SK-N-MC (cell line): ENCODE measurements around the gene GNA14.

ENCODE experiments used
- EZH2 ChIP-seq: fragments of 200-600 bp; sonication (generic); IDR thresholded peaks from one replicate; pipeline ENCODE4 v1.6.1; 2017; ENCODE audit warnings: antibody characterized with exemption
- FOXP2 ChIP-seq: optimal IDR thresholded peaks from 2 replicates; pipeline ENCODE3; 2011; ENCODE audit warnings: mild to moderate bottlenecking, moderate library complexity; ENCODE audit not compliant: insufficient read depth; ENCODE audit errors: extremely low read length, control extremely low read depth
- POLR2AphosphoS5 ChIP-seq: IDR thresholded peaks from 2 replicates; pipeline ENCODE4 v1.6.1; 2012; ENCODE audit warnings: mild to moderate bottlenecking, low read depth, low read length, borderline replicate concordance

DNA sequence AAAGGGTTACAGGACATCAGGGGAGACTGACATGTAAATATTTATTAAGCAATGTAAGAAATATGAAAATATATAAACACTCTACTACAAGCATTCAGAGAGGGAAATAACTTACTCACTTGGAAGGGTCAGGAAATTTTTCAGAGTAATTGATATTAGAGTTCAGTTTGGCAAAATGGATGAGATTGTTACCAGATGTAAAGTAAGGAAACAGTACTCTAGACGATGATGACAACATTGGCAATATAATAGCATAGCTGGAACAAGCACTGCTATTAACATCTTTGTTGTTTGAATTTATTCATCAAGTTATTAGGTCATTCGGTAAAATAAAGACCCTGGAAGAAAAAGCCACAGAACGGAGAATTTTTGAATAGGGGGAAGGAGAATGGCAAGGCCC is 49.1 kb downstream of the GNA14 start:
- no peak for TF ChIP-seq POLR2AphosphoS5
- no peak for TF ChIP-seq EZH2
- no peak for TF ChIP-seq FOXP2
